Measurements from ENCODE around the gene SON.
A peak's percentile ranks its signal among the peaks of the same experiment; 100 is the strongest.

- 0 out of 2 replicates have a peak, but pooled peaks have one; percentile 66 for TF ChIP-seq SKIL (CRISPR knock-in tag; IDR thresholded peaks at IDR 0.05; ENCODE audit: borderline replicate concordance)
- TF ChIP-seq, protein P1, sequence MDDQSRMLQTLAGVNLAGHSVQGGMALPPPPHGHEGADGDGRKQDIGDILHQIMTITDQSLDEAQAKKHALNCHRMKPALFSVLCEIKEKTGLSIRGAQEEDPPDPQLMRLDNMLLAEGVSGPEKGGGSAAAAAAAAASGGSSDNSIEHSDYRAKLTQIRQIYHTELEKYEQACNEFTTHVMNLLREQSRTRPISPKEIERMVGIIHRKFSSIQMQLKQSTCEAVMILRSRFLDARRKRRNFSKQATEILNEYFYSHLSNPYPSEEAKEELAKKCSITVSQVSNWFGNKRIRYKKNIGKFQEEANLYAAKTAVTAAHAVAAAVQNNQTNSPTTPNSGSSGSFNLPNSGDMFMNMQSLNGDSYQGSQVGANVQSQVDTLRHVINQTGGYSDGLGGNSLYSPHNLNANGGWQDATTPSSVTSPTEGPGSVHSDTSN (CRISPR knock-in tag; IDR thresholded peaks at IDR 0.05; ENCODE audit: borderline replicate concordance): peak; percentile 57; the same call in 1 of the 2 replicates
- no peak for TF ChIP-seq EZH2 (conservative IDR thresholded peaks at IDR 0.05; ENCODE audit: low read depth, low read length)
- TF ChIP-seq FOXA1 (IDR thresholded peaks at IDR 0.05): no peak
- 0 out of 2 replicates have a peak, but pooled peaks have one; percentile 3 for TF ChIP-seq FOXA1 (CRISPR knock-in tag; IDR thresholded peaks at IDR 0.05)
- TF ChIP-seq NR2C2 (CRISPR knock-in tag; IDR thresholded peaks at IDR 0.05; ENCODE audit: borderline replicate concordance): peak; percentile 65; the same call in 1 of the 2 replicates
- TF ChIP-seq ZNF552 (CRISPR knock-in tag; IDR thresholded peaks at IDR 0.05; ENCODE audit: borderline replicate concordance): peak; percentile 31; the same call in 1 of the 2 replicates
Observed at GRCh38 chr21:33588485-33589335, 45.9 kb downstream of the SON start, which contains the start of gene DONSON.

Measured in HepG2 (cell line).